ENCODE results near the gene FAM53B.

The FAM53B gene

DNA sequence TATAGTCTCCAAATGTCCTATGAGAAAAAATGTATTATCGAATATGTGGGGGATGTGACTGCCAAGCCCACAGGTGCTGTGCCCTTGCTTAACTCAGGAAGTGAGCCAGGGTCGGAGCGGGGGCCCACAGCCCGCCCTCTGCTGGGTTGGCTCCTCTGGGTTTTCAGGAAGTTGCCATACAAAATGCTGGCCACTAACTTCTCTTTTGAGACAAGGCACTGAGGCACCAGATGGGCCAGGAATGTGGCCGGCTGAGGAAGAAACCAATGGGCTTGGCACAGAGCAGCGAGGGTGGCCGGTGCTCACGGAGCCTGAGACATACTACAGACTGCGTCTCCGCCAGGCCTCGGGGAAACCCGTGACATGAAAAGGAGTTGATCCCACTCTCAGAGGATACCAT is 58.9 kb downstream of the FAM53B start:
- no peak for DNase-seq (ENCODE audit: low read depth, low spot score)
- no peak overlapping the region for H3K27ac ChIP-seq

- DNase-seq (ENCODE audit: low read depth, low spot score), result no peak
- H3K27ac ChIP-seq, result no peak overlapping the region
Observed at GRCh38 chr10:124683814-124684213, 60.4 kb downstream of the FAM53B start.

DNA sequence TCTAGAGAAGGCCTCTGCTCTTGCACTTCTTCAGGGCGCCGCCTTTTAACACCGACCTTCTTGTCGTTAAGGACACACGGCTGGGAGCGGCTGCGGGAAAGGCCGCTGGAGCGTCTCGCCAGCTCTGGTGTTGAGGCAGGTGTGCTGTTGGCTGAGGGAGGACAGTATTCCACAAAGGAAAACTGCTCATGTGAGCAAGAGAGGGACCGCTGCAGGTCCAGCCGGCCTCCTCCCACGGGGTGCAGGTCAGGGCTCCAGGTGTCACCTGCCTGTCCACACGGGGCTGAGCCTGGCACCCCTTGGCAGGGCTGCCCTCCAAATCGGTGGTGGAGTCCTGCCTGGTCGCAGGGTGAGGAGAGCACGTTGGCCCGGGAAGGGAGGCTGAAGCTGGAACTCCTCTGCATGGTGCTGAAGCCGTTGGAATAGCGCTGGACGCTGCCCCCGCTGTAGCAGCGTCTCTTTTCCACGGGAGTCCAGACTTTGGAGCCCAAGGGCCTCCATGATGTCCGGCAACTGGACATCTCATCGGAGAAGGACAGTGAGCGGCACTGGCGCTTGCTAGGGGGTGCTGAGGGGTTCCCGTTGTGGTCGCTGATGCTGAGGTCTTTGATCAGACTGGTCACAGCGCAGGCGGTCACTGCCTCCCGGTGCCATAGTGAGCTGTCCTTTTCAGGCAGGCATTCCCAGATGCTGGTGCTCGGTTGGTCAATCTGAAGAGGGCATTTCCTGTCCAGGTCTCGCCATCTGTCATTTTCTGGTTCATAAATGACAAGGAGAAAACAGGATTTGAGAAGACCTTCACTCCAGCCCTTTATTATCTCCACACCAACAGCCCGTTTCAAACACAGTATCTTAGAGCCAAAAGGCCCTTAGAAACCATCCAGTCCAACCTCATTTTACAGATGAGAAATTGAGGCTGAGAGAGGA is 62.3 kb downstream of the FAM53B start:
- H3K27ac ChIP-seq, result no peak overlapping the region
- no peak for DNase-seq (ENCODE audit: low read depth, low spot score)

GRCh38 chr10:124681091-124681490 is 63.1 kb downstream of the FAM53B start:
- H3K27ac ChIP-seq, result no peak overlapping the region
- no peak for DNase-seq (ENCODE audit: low read depth, low spot score)

- no peak overlapping the region for H3K27ac ChIP-seq
- no peak for DNase-seq (ENCODE audit: low read depth, low spot score)
Observed at GRCh38 chr10:124680675-124681074, 63.5 kb downstream of the FAM53B start.

GRCh38 chr10:124679401-124679800 is 64.8 kb downstream of the FAM53B start:
- DNase-seq (ENCODE audit: low read depth, low spot score), result no peak
- no peak overlapping the region for H3K27ac ChIP-seq

GRCh38 chr10:124678557-124679240 is 65.5 kb downstream of the FAM53B start:
- no peak for DNase-seq (ENCODE audit: low read depth, low spot score)

GRCh38 chr10:124677749-124678556 is 66.2 kb downstream of the FAM53B start:
- no peak for DNase-seq (ENCODE audit: low read depth, low spot score)
- H3K27ac ChIP-seq, result no peak overlapping the region

More at GRCh38 chr10:124678557-124679240, 65.5 kb downstream of the FAM53B start:
- no peak overlapping the region for H3K27ac ChIP-seq

DNA sequence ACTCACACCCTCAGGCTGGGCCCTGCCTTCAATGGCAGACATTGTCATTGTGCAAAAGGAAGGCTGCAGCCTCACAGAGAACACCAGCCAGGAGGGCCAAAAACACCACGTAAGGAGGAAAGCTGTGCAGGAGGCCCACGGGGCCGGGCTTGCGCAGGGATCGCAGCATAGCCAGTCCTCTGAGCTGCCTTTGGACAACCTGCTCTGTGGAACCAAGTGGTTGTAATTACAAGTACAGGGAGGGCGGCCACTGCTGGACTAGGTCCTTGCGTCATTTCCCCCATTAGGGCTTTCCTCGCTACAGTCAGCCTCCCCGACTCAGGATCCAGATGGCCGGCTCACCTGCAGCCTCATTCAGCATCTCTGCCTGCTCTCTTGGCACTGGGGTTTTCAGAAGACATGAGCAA is 66.9 kb downstream of the FAM53B start:
- no peak for DNase-seq (ENCODE audit: low read depth, low spot score)
- no peak overlapping the region for H3K27ac ChIP-seq

- H3K27ac ChIP-seq, result no peak overlapping the region
Observed at GRCh38 chr10:124676416-124677062, 67.6 kb downstream of the FAM53B start.

GRCh38 chr10:124675824-124676223 is 68.4 kb downstream of the FAM53B start:
- no peak for DNase-seq (ENCODE audit: low read depth, low spot score)
- no peak overlapping the region for H3K27ac ChIP-seq

More at GRCh38 chr10:124676416-124677062, 67.6 kb downstream of the FAM53B start:
- no peak for DNase-seq (ENCODE audit: low read depth, low spot score)

DNA sequence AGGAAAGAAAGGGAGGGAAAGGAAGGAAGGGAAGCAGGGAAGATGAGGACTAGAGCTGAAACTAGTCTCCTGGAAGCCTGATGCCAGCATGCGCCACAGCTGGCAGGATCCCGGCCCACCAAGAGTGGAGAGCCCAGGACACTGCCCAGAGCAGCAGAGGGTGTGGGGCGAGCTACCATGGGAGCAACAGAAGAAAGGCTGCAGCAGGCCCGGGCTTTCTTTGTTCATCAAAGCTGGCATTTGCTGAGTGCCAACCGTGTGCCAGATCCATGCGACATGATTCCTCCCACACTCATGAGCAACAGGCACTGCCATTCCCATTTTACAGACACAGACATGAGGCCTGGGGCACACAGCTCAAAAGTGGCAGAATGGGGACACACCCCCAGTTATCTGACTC is 68.9 kb downstream of the FAM53B start:
- DNase-seq (ENCODE audit: low read depth, low spot score), result no peak
- no peak overlapping the region for H3K27ac ChIP-seq

GRCh38 chr10:124674768-124675222 is 69.4 kb downstream of the FAM53B start:
- DNase-seq (ENCODE audit: low read depth, low spot score), result no peak
- H3K27ac ChIP-seq, result no peak overlapping the region

DNA sequence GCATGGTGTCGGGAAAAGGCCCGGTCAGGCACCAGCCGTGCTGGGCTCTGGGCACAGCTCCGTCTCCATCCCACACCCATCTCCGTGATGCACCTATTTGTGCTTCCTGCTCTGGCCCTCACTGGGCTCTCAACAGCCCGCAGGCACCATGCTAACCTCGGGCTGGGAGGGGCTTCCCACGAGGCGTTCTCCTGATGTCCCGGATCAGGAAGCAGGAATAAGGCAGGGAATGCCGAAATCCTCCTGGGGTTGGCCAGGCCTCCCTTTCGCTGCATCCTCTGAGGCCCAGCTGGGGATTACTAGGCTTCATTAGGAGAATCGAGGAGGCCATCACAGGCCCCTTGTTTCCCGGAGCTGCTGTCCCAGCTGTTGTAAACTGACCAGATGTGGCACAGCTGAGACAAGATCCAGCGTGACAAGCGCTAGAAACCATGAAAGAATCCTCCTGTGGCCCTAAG is 72.0 kb downstream of the FAM53B start:
- no peak for DNase-seq (ENCODE audit: low read depth, low spot score)
- no peak overlapping the region for H3K27ac ChIP-seq

GRCh38 chr10:124671486-124672075 is 72.6 kb downstream of the FAM53B start:
- no peak for DNase-seq (ENCODE audit: low read depth, low spot score)

GRCh38 chr10:124670849-124671248 is 73.3 kb downstream of the FAM53B start:
- H3K27ac ChIP-seq, result no peak overlapping the region

More at GRCh38 chr10:124671486-124672075, 72.6 kb downstream of the FAM53B start:
- H3K27ac ChIP-seq, result no peak overlapping the region

DNA sequence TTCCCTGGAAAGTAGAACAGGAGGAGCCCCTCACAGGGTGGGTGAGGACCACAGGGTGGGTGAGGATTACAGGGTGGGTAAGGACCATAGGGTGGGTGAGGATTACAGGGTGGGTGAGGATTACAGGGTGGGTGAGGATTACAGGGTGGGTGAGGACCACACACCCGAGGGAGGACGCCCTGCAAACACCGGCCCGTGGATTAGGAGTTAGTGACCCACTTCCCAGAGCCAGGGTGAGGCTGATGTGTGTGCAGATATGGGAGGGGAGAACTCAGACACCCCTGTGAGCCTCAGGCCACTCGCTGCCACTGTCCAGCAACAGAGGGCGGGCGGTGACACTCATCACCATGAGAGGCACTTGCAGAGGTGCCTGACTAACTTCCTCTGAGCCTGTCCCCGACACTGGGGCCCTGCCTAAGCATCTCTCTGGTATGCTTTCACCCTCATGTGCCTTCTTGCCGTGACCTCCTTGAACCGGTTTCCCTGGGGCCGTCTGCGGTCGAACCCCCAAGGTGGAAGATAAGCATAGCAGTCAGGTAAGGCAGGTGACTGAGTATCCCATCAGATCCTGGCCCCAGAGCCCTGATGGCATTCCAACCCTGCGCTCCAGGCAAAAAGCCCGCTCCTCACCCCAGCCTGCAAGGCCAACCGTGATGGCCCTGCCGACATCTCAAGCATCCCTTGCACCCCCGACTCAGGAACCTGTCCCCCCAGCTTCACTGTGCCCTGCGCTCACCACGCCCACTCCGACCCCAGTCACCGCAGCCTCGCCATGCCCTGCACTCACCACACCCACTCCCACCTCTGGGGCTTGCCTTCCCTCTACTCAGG is 74.1 kb downstream of the FAM53B start:
- H3K27ac ChIP-seq, result no peak overlapping the region
- no peak for DNase-seq (ENCODE audit: low read depth, low spot score)

More at GRCh38 chr10:124670849-124671248, 73.3 kb downstream of the FAM53B start:
- no peak for DNase-seq (ENCODE audit: low read depth, low spot score)

DNA sequence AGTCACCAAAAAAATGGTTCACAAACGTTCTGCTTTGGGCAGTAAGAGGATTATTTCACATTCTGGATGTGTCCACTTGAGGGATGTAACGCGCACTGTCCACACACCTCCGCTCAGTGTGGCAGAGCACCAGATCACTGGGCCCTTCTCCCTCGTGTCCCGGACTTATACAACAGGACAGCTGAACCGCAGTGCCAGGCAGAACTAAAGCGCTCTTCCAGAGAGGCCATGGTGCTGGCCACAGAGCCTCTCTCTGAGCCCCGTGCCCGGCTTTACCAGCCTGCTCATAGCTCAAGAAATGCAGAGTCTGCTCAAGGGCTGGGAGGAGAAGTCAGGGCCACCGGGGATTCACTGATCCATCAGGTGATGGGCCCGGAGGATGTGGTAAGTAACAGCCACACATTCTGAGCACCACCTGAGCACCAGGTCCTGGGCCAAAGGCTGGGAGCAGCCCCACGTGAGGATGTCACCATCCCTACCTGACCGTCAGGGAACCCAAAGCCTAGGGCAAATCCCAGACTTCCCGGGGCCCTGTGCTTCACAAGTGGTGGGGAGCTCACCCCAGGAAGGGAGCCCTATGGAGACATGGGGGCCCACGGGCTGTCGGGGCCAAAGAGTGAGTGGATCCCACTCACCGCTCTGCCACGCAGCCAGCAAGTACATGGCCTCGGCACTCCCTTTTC is 74.9 kb downstream of the FAM53B start:
- no peak for DNase-seq (ENCODE audit: low read depth, low spot score)
- no peak overlapping the region for H3K27ac ChIP-seq
